ENCODE data around the gene ZNF830. TPM values are rescaled to one million over a fixed set of nuclear protein-coding genes. Genes with fewer than 3 reads are reported as not detected.
A peak's percentile ranks its signal among the peaks of the same experiment; 100 is the strongest.

Gene ZNF830
- total and polyA plus RNA-seq, 12 donors: 6.3 to 11.2 (median 8.7) TPM

GRCh38 chr17:34979650-34980352, 18.5 kb downstream of the ZNF830 start:
- peak in 2 of 8 donors; percentile 10 to 23 for ATAC-seq
- 15 to 16% methylated on average over 15 of the region's 15 CpGs for WGBS, 2 donors
- no peak for DNase-seq
- intact Hi-C loops (cut with DNase I): loop anchor here in 3 of 10 donors (2.0 to 5.0 kb wide), 2 partner anchors 19 to 108 kb away; partner anchors contain the start of genes CCT6B (in 1 of the 3) and ZNF830 (in 1 of the 3)
- peak overlapping the region; percentile 94 to 99 (median 96) for H3K4me3 ChIP-seq
- H3K4me1 ChIP-seq: peaks cover 0 to 32% (median 25%) of the 10 kb centered on the region in 9 donors
- no peaks in the 10 kb centered on the region for H3K27me3 ChIP-seq
- no peaks in the 10 kb centered on the region for H3K9me3 ChIP-seq
- no peak for TF ChIP-seq CTCF (IDR thresholded peaks at IDR 0.05)
- H3K27ac ChIP-seq: peak overlapping the region; percentile 98 to 100 (median 99)
- peaks cover 0 to 16% (median 0%) of the 10 kb centered on the region in 9 donors for H3K36me3 ChIP-seq

GRCh38 chr17:34980353-34980680, 19.0 kb downstream of the ZNF830 start, which contains the start of gene LIG3:
LIG3 (plus strand) TSS chr17:34980512; CDS start chr17:34983006, 2,494 bp downstream.
- intact Hi-C loops (cut with DNase I): loop anchor here in 3 of 10 donors (2.0 to 5.0 kb wide), 2 partner anchors 20 to 107 kb away; partner anchors contain the start of genes CCT6B (in 1 of the 3) and ZNF830 (in 1 of the 3)
- DNase-seq (peak; percentile 93 to 95), ATAC-seq (peak; percentile 92 to 97 (median 95))
- H3K27ac ChIP-seq: peak within 1 kb of the TSS; percentile 98 to 100 (median 99)
- no peaks in the 10 kb centered on the region for H3K9me3 ChIP-seq
- no peaks in the 10 kb centered on the region for H3K27me3 ChIP-seq
- peak within 1 kb of the TSS; percentile 94 to 99 (median 96) for H3K4me3 ChIP-seq
- peaks cover 0 to 33% (median 25%) of the 10 kb centered on the region in 9 donors for H3K4me1 ChIP-seq
- WGBS, 2 donors: 0% methylated on average over 39 of the region's 39 CpGs
- TF ChIP-seq CTCF (IDR thresholded peaks at IDR 0.05): no peak
- peaks cover 0 to 21% (median 0%) of the 10 kb centered on the region in 9 donors for H3K36me3 ChIP-seq

GRCh38 chr17:34980681-34981537, 19.6 kb downstream of the ZNF830 start:
- peak; percentile 68 to 78 for DNase-seq
- ATAC-seq: peak; percentile 88 to 96 (median 94)
- intact Hi-C loops (cut with DNase I): loop anchor here in 3 of 10 donors (2.0 to 5.0 kb wide), 2 partner anchors 20 to 106 kb away; partner anchors contain the start of genes CCT6B (in 1 of the 3) and ZNF830 (in 1 of the 3)
- Histone ChIP-seq H3K27me3 (no peaks in the 10 kb centered on the region), H3K27ac (peak overlapping the region; percentile 98 to 100 (median 99)), H3K4me1 (peaks cover 0 to 33% (median 25%) of the 10 kb centered on the region in 9 donors), H3K9me3 (no peaks in the 10 kb centered on the region), H3K36me3 (peaks cover 0 to 27% (median 2%) of the 10 kb centered on the region in 9 donors), H3K4me3 (peak overlapping the region; percentile 94 to 99 (median 96))
- WGBS, 2 donors: 1% methylated on average over 59 to 69 of the region's 69 CpGs
- peak in 7 of 9 donors; percentile 12 to 64 (median 50) for TF ChIP-seq CTCF (IDR thresholded peaks at IDR 0.05)
